ENCODE results near the gene SLC22A17.

The SLC22A17 gene

DNA sequence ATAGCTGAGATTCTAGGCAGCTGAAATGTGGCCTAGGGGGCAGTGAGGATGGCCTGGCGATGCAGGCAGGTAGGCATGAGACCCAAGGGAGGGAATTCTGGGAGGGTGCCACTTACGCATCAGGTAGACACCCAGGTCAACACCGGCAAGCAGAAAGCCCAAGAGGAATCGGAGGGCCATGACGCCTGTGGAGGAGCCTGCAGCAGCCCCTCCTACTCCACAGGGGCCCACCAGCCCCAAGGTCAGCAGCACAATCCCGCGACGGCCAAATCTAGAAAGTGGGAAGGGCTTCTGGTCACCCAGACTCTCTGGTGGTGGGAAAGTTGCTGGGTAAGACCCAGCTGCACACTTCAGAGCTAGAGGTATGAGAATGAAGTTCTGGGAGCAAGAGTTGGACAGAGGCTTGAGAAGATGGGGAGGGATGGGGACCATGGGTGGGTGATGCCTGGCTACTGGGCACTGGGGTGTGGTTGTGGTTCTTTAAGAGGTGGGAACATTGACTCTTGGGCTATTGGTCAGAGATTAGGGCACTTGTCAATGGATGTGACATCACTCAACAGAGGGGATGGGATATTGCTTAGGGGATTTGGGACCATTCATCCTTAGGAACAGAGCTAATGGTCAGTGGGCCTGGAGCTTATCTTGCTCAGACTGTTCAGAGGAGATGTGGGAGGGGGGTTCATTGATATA is 3.4 kb downstream of the SLC22A17 start:
- Histone ChIP-seq H3K79me2 (ENCODE audit: control insufficient read depth, low read length) (no peaks in the 10 kb centered on the region), H3K4me3 (ENCODE audit: low read length) (no peak overlapping the region), H3K27ac (ENCODE audit: low read depth, low read length) (no peak overlapping the region), H3K4me2 (ENCODE audit: low read length) (no peak overlapping the region), H3K9me2 (replicated peaks; ENCODE audit: control insufficient read depth, low read length) (no peaks in the 10 kb centered on the region), H3K27me3 (ENCODE audit: control insufficient read depth, low read length) (no peaks in the 10 kb centered on the region), H3K9me3 (ENCODE audit: control insufficient read depth, insufficient read depth, low read length) (no peaks in the 10 kb centered on the region), H4K20me1 (ENCODE audit: control insufficient read depth, insufficient read depth, low read depth, low read length) (no peaks in the 10 kb centered on the region), H3F3A (ENCODE audit: control insufficient read depth, insufficient read depth) (no peaks in the 10 kb centered on the region), H3K4me1 (ENCODE audit: control insufficient read depth, low read length) (no peaks in the 10 kb centered on the region), H3K36me3 (ENCODE audit: control insufficient read depth, low read length) (no peaks in the 10 kb centered on the region)
- no peak for TF ChIP-seq EZH2phosphoT487 (IDR thresholded peaks at IDR 0.05; ENCODE audit: borderline replicate concordance, low read length)
- no peak for TF ChIP-seq CTCF (IDR thresholded peaks at IDR 0.05; ENCODE audit: low read depth, low read length, poor library complexity, severe bottlenecking)

- Histone ChIP-seq H3F3A (ENCODE audit: control insufficient read depth, insufficient read depth) (no peaks in the 10 kb centered on the region), H3K79me2 (ENCODE audit: control insufficient read depth, low read length) (no peaks in the 10 kb centered on the region), H3K9me3 (ENCODE audit: control insufficient read depth, insufficient read depth, low read length) (no peaks in the 10 kb centered on the region), H3K36me3 (ENCODE audit: control insufficient read depth, low read length) (no peaks in the 10 kb centered on the region), H3K27ac (ENCODE audit: low read depth, low read length) (no peak overlapping the region), H3K4me1 (ENCODE audit: control insufficient read depth, low read length) (no peaks in the 10 kb centered on the region), H3K4me3 (ENCODE audit: low read length) (no peak overlapping the region), H4K20me1 (ENCODE audit: control insufficient read depth, insufficient read depth, low read depth, low read length) (no peaks in the 10 kb centered on the region), H3K9me2 (replicated peaks; ENCODE audit: control insufficient read depth, low read length) (no peaks in the 10 kb centered on the region), H3K27me3 (ENCODE audit: control insufficient read depth, low read length) (no peaks in the 10 kb centered on the region), H3K4me2 (ENCODE audit: low read length) (no peak overlapping the region)
- no peak for TF ChIP-seq CTCF (IDR thresholded peaks at IDR 0.05; ENCODE audit: low read depth, low read length, poor library complexity, severe bottlenecking)
- no peak for TF ChIP-seq EZH2phosphoT487 (IDR thresholded peaks at IDR 0.05; ENCODE audit: borderline replicate concordance, low read length)
Measured at GRCh38 chr14:23348297-23348655, 4.4 kb downstream of the SLC22A17 start.

- TF ChIP-seq EZH2phosphoT487 (IDR thresholded peaks at IDR 0.05; ENCODE audit: borderline replicate concordance, low read length) (no peak), CTCF (IDR thresholded peaks at IDR 0.05; ENCODE audit: low read depth, low read length, poor library complexity, severe bottlenecking) (no peak)
Measured at GRCh38 chr14:23347406-23348296, 5.0 kb downstream of the SLC22A17 start.

More at GRCh38 chr14:23347406-23348296, 5.0 kb downstream of the SLC22A17 start:
- Histone ChIP-seq H3K36me3 (ENCODE audit: control insufficient read depth, low read length) (no peaks in the 10 kb centered on the region), H3K4me2 (ENCODE audit: low read length) (no peak overlapping the region), H4K20me1 (ENCODE audit: control insufficient read depth, insufficient read depth, low read depth, low read length) (no peaks in the 10 kb centered on the region), H3K79me2 (ENCODE audit: control insufficient read depth, low read length) (no peaks in the 10 kb centered on the region), H3F3A (ENCODE audit: control insufficient read depth, insufficient read depth) (no peaks in the 10 kb centered on the region), H3K4me1 (ENCODE audit: control insufficient read depth, low read length) (no peaks in the 10 kb centered on the region), H3K9me3 (ENCODE audit: control insufficient read depth, insufficient read depth, low read length) (no peaks in the 10 kb centered on the region), H3K4me3 (ENCODE audit: low read length) (no peak overlapping the region), H3K9me2 (replicated peaks; ENCODE audit: control insufficient read depth, low read length) (no peaks in the 10 kb centered on the region), H3K27me3 (ENCODE audit: control insufficient read depth, low read length) (peaks cover 3% of the 10 kb centered on the region), H3K27ac (ENCODE audit: low read depth, low read length) (no peak overlapping the region)
